NT2/D1 (cell line): Measurements from ENCODE around the gene SLC38A2.

Experiments
- SUZ12 ChIP-seq: IDR thresholded peaks from 2 replicates; pipeline ENCODE4 v1.6.1; 2011; ENCODE audit not compliant: insufficient read length, insufficient read depth; ENCODE audit errors: extremely low read depth
- YY1 ChIP-seq: IDR thresholded peaks from 2 replicates; pipeline ENCODE4 v1.6.1; 2011; ENCODE audit not compliant: insufficient read length, insufficient read depth
- ZNF274 ChIP-seq: IDR thresholded peaks from 2 replicates; pipeline ENCODE4 v1.6.1; 2011; ENCODE audit warnings: mild to moderate bottlenecking, low read depth, low read length

DNA sequence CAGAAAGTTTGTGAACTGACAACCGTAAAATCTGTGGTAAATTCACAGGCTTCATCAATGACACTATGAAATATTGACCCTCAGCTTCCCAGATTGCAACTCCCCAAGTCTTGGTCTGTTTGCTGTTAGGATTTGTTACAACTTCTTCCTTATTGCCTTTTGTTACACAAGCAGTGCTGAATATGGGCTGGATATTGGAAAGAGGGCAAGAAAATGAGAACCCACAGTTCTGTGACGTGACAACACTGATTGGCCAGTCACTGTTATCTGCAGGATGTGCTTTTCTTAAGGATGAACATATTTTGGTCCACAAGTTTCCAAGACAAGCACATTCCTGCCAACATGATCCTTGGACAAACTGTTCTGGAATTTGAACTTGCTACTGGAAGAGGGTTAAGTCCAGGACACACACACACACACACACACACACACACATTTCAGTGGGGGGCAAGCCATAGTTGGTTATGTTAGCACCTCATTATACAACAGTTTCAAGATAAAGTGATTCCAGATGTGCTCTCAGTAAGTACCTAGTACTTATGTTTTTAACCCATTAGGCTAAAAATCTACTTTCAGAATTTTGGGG lies 16.6 kb upstream of the SLC38A2 start:
- TF ChIP-seq ZNF274 (no peak), SUZ12 (no peak), YY1 (no peak)
